Measurements from ENCODE around the gene UFSP1.
"Not testable (repeated sequence)": the region's sequence is repeated elsewhere in the genome, so short reads cannot be mapped to it uniquely, and the experiment has no call there.

The UFSP1 gene

DNA sequence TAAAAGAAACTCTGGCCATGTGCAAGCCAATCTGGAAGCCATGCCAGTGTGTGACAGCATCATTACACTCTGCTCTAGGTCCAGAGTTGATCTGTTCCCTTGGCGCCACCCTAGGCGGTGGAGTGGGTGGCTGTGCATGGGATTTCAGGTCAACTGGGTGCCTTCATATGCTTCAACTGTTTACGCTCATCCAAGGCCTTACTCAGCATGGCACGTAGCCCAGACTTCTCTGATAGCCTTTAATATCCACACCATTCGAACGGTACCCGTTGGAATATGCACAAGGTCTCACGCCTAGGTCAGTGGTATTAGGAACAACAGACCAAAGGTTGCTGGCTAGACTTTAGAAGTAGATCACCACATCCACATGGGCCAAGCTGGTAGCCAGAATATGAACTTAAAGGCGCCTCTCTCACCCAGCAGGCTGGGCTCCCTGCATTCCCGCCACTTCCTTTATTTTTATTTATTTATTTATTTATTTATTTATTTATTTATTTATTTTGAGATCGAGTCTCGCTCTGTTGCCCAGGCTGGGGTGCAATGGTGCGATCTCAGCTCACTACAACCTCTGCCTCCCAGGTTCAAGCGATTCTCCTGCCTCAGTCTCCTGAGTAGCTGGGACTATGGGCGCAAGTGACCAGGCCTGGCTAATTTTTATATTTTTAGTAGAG lies 24.8 kb upstream of the UFSP1 start:
- Histone ChIP-seq H3K4me2 (no peak overlapping the region), H3K4me3 (no peak overlapping the region), H3K4me1 (no peaks in the 10 kb centered on the region), H3K27ac (no peak overlapping the region), H3K9me3 (no peaks in the 10 kb centered on the region), H3K36me3 (no peaks in the 10 kb centered on the region), H3K9ac (no peak overlapping the region), H4K20me1 (no peaks in the 10 kb centered on the region), H3K27me3 (no peaks in the 10 kb centered on the region)
- TF ChIP-seq Cebpa-rat (IDR thresholded peaks at IDR 0.05) = no peak

- Histone ChIP-seq H3K4me2 (no peak overlapping the region), H4K20me1 (no peaks in the 10 kb centered on the region), H3K9me3 (peaks cover 8% of the 10 kb centered on the region; the same call in 1 of the 2 replicates), H3K27me3 (no peaks in the 10 kb centered on the region), H3K36me3 (no peaks in the 10 kb centered on the region), H3K4me3 (no peak overlapping the region), H3K27ac (no peak overlapping the region), H3K9ac (no peak overlapping the region), H3K4me1 (no peaks in the 10 kb centered on the region)
- no peak for TF ChIP-seq Cebpa-rat (IDR thresholded peaks at IDR 0.05)
These were observed 22.0 kb upstream of the UFSP1 start for GRCh38 chr7:100911484-100911883.

DNA sequence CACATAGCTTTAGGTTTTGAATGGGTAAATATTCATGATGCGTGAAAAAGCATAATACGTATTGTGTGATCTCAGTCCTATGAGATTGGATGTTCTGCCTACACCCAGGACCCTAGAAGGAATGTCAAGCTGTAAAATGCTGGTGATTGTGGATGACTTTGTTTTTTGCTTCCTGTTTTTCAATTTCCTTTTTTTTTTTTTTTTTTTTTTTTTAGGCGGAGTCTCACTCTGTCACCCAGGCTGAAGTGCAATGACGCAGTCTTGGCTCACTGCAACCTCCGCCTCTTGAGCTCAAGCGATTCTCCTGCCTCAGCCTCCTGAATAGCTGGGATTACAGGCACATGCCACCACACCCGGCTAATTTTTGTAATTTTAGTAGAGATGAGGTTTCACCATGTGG lies 20.9 kb upstream of the UFSP1 start:
- not testable (repeated sequence) for H3K36me3 ChIP-seq, H3K9me3 ChIP-seq, H3K4me2 ChIP-seq

DNA sequence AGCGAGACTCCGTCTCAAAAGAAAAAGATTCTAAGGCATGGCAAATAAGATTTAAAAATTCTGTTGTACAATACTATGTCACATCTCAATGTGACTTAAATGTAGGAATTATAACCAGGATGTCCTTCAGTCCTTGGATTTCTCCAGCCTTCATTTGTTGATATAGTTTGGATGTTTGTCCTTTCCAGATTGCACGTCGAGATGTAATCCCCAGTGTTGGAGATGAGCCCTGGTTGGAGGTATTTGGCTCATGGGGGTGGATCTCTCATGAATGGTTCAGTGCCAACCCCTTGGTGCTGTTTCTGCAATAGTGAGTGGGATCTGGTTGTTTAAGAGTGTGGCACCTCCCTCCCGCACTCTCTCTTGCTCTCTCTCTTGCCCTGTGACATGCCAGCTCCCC lies 19.0 kb upstream of the UFSP1 start:
- no peaks in the 10 kb centered on the region; the same call in 1 of the 2 replicates for H3K4me1 ChIP-seq
- no peaks in the 10 kb centered on the region for H3K36me3 ChIP-seq
- H4K20me1 ChIP-seq = no peaks in the 10 kb centered on the region
- peaks cover 8% of the 10 kb centered on the region; the same call in 1 of the 2 replicates for H3K9me3 ChIP-seq
- H3K9ac ChIP-seq = no peak overlapping the region
- H3K4me2 ChIP-seq = no peak overlapping the region
- H3K4me3 ChIP-seq = no peak overlapping the region
- no peak overlapping the region for H3K27ac ChIP-seq
- TF ChIP-seq Cebpa-rat (IDR thresholded peaks at IDR 0.05) = no peak
- H3K27me3 ChIP-seq = no peaks in the 10 kb centered on the region

More for the DNA sequence above, 20.9 kb upstream of the UFSP1 start:
- H3K27me3 ChIP-seq, H3K4me3 ChIP-seq, H3K4me1 ChIP-seq, H4K20me1 ChIP-seq, H3K27ac ChIP-seq, H3K9ac ChIP-seq: not testable (repeated sequence)

GRCh38 chr7:100902638-100903037 lies 13.1 kb upstream of the UFSP1 start:
- no peak for TF ChIP-seq Cebpa-rat (IDR thresholded peaks at IDR 0.05)
- Histone ChIP-seq H3K4me2 (peak overlapping the region; percentile 3; the same call in 1 of the 2 replicates), H3K4me3 (no peak overlapping the region)

DNA sequence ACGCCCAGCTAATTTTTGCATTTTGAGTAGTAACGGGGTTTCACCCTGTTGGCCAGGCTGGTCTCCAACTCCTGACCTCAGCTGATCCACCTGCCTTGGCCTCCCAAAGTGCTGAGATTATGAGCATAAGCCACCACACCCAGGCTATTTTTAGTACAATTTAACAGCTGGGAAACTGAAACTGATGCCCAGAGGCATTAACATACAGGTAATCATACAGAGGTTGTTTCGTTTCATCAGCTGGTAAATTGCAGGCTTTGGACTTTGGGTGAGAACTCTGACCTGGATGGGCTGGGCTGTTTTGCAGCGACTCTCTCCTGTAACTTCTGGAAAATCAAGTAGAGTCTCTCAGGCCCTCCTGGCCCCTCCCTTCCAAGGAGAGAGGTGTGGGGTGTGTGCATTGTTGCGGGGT lies 12.4 kb upstream of the UFSP1 start:
- H3K9me3 ChIP-seq = no peaks in the 10 kb centered on the region
- peaks cover 10% of the 10 kb centered on the region for H3K27me3 ChIP-seq
- H3K4me3 ChIP-seq = no peak overlapping the region
- H3K27ac ChIP-seq = no peak overlapping the region
- H3K36me3 ChIP-seq = no peaks in the 10 kb centered on the region
- H3K9ac ChIP-seq = no peak overlapping the region
- no peak overlapping the region for H3K4me2 ChIP-seq
- H4K20me1 ChIP-seq = no peaks in the 10 kb centered on the region
- peaks cover 12% of the 10 kb centered on the region for H3K4me1 ChIP-seq
- TF ChIP-seq Cebpa-rat (IDR thresholded peaks at IDR 0.05) = no peak

More at GRCh38 chr7:100902638-100903037, 13.1 kb upstream of the UFSP1 start:
- Histone ChIP-seq H3K9me3 (no peaks in the 10 kb centered on the region), H4K20me1 (no peaks in the 10 kb centered on the region), H3K4me1 (peaks cover 12% of the 10 kb centered on the region), H3K27ac (no peak overlapping the region), H3K27me3 (peaks cover 3% of the 10 kb centered on the region), H3K36me3 (no peaks in the 10 kb centered on the region), H3K9ac (no peak overlapping the region)

GRCh38 chr7:100900978-100901377 lies 11.5 kb upstream of the UFSP1 start:
- no peak for TF ChIP-seq Cebpa-rat (IDR thresholded peaks at IDR 0.05)
- H3K27me3 ChIP-seq = peaks cover 20% of the 10 kb centered on the region

GRCh38 chr7:100899432-100899831 lies 9.9 kb upstream of the UFSP1 start:
- Histone ChIP-seq H3K4me2 (no peak overlapping the region), H3K27ac (no peak overlapping the region), H3K4me1 (peaks cover 24% of the 10 kb centered on the region), H3K9ac (no peak overlapping the region), H3K27me3 (peaks cover 35% of the 10 kb centered on the region), H3K9me3 (no peaks in the 10 kb centered on the region), H3K36me3 (no peaks in the 10 kb centered on the region), H3K4me3 (no peak overlapping the region), H4K20me1 (peaks cover 15% of the 10 kb centered on the region)
- no peak for TF ChIP-seq Cebpa-rat (IDR thresholded peaks at IDR 0.05)

More at GRCh38 chr7:100900978-100901377, 11.5 kb upstream of the UFSP1 start:
- Histone ChIP-seq H4K20me1 (peaks cover 6% of the 10 kb centered on the region; the same call in 1 of the 2 replicates), H3K27ac (no peak overlapping the region), H3K4me3 (no peak overlapping the region), H3K9me3 (no peaks in the 10 kb centered on the region), H3K36me3 (no peaks in the 10 kb centered on the region), H3K4me2 (no peak overlapping the region), H3K4me1 (peaks cover 12% of the 10 kb centered on the region), H3K9ac (no peak overlapping the region)

- TF ChIP-seq Cebpa-rat (IDR thresholded peaks at IDR 0.05) = no peak
- H3K27me3 ChIP-seq = peaks cover 50% of the 10 kb centered on the region
- H4K20me1 ChIP-seq = peaks cover 15% of the 10 kb centered on the region
- H3K9ac ChIP-seq = no peak overlapping the region
- no peak overlapping the region for H3K27ac ChIP-seq
- no peaks in the 10 kb centered on the region for H3K9me3 ChIP-seq
- H3K4me3 ChIP-seq = no peak overlapping the region
- H3K4me1 ChIP-seq = peaks cover 30% of the 10 kb centered on the region
- no peaks in the 10 kb centered on the region for H3K36me3 ChIP-seq
- no peak overlapping the region for H3K4me2 ChIP-seq
These were observed 8.4 kb upstream of the UFSP1 start for GRCh38 chr7:100897772-100898454.
